Psoas muscle (tissue), 8 donors: ENCODE results near the gene ISCU. TPM values are rescaled to one million over a fixed set of nuclear protein-coding genes. Genes with fewer than 3 reads are reported as not detected.
"Not testable (repeated sequence)": the region's sequence is repeated elsewhere in the genome, so short reads cannot be mapped to it uniquely, and the experiment has no call there.

Experiments
- ATAC-seq, 4 donors: fragments of 200-7000 bp; cut with Tn5 transposase; one replicate each; pipeline ENCODE4 v1.9.1; 2020; ENCODE audit warnings: moderate library complexity in 3 of 4, mild to moderate bottlenecking in 2 of 4
- DNase-seq, 2 donors: peaks; one replicate each; pipeline ENCODE4 v3.0.0-alpha.2; 2020
- H3K27ac ChIP-seq: fragments of 200-600 bp; one replicate; pipeline ENCODE4 v1.8.0; 2022
- H3K27me3 ChIP-seq, 3 donors: fragments of 200-600 bp in 1 of 3; one replicate each; pipeline versions ENCODE4 v1.6.1 to v1.8.0; 2013 to 2022; ENCODE audit warnings: low read length in 2 of 3, mild to moderate bottlenecking in 2 of 3, moderate library complexity in 1 of 3; ENCODE audit not compliant: insufficient read depth in 3 of 3
- H3K36me3 ChIP-seq, 2 donors: fragments of 200-600 bp in 1 of 2; one replicate each; pipeline versions ENCODE4 v1.6.1 to v1.8.0; 2013 to 2022; ENCODE audit warnings: low read depth in 1 of 2, mild to moderate bottlenecking in 1 of 2, moderate library complexity in 1 of 2; ENCODE audit not compliant: insufficient read depth in 1 of 2
- H3K4me1 ChIP-seq: fragments of 200-600 bp; one replicate; pipeline ENCODE4 v1.8.0; 2022
- H3K4me3 ChIP-seq: fragments of 200-600 bp; one replicate; pipeline ENCODE4 v1.8.0; 2022; ENCODE audit warnings: mild to moderate bottlenecking
- H3K9me3 ChIP-seq: fragments of 200-600 bp; one replicate; pipeline ENCODE4 v1.8.0; 2022
- CTCF ChIP-seq: fragments of 200-600 bp; IDR thresholded peaks from one replicate; pipeline ENCODE4 v1.8.0; 2022; ENCODE audit warnings: antibody characterized with exemption
- WGBS, 3 donors: extraction: QIAGEN DNeasy Blood & Tissue Kit; methylation state at CpG; one replicate each; pipeline versions ENCODE4 v1.1.6 to v1.1.7; 2013; 5-methylcytosine and 5-hydroxymethylcytosine counted together
- intact Hi-C, 2 donors: fragments of 100-400 bp; cut with DNase I; formaldehyde crosslinking; loops; one replicate each; pipeline versions ENCODE4 v1.11.0 to v1.14.2; 2022
- polyA plus RNA-seq, 3 donors: library from polyadenylated mRNA; stranded (reverse); fragments of 200-250 nt; gene quantifications; one replicate each; pipeline ENCODE4 v1.2.3, GENCODE V29; 2013
- total RNA-seq, 4 donors: library from RNA; stranded (reverse); fragmentation: NEBNext Ultra II Directional in 2 of 4; extraction: Animal tissue kit (Norgen Biotek cat#: 25700) in 2 of 4; gene quantifications; one replicate each; pipeline versions ENCODE4 v1.2.1 to v1.2.4, GENCODE V29; 2021 to 2023
- donor health status: healthy with polysubstance abuse.
- donor health status: DM: no; HTN: no; CAD: no; lungs with moderate emphysema.
- donor health status: Bipolar disorder and iron deficiency.
- donor health status: healthy.
- donor health status: DM: yes; HTN: yes; CAD: no.
- donor health status: DM: no; HTN: no; CAD: no.
- donor health status: DM: no; HTN: no; CAD: no.
- donor health status: DM: yes; HTN: yes; CAD: no.

Gene ISCU
- total and polyA plus RNA-seq, 7 donors, result 148 to 352 (median 220) TPM

DNA sequence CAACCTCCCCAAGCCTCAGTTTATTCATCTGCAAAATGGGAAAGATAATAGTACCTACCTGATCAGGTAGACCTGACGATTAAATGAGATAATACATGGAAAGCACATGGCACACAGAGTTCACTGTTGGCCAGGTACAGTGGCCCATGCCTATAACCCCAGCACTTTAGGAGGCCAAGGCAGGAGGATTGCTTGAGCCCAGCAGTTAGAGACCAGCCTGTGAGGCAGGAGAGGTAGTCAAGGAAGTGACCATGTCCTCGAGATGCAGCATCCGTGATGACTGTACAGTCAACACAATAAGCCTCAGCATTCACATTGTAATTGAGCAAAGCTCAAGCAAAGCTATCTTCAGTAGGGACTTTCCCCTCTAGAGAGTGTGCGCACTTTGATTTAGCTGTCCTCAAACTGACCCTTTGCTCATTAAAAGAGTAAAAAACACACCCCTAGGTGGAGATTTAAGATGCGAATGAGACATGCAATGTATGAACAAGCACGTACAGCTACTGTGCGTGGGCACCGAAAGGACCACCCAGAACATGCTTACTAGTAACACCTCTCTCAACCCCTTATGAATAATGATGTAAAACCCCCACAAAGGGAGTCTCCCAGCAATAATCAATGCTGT is 9.9 kb downstream of the ISCU start:
- Histone ChIP-seq H3K27ac (no peak overlapping the region), H3K27me3 (no peaks in the 10 kb centered on the region), H3K36me3 (peaks cover 18 to 31% of the 10 kb centered on the region in 2 donors), H3K4me1 (no peaks in the 10 kb centered on the region), H3K9me3 (no peaks in the 10 kb centered on the region), H3K4me3 (no peak overlapping the region)
- intact Hi-C loops, result no loop called here
- no peak for TF ChIP-seq CTCF
- ATAC-seq, result no peak
- WGBS, 3 donors, result 70 to 73% (median 71%) methylated on average over 8 of the region's 8 CpGs
- no peak for DNase-seq

DNA sequence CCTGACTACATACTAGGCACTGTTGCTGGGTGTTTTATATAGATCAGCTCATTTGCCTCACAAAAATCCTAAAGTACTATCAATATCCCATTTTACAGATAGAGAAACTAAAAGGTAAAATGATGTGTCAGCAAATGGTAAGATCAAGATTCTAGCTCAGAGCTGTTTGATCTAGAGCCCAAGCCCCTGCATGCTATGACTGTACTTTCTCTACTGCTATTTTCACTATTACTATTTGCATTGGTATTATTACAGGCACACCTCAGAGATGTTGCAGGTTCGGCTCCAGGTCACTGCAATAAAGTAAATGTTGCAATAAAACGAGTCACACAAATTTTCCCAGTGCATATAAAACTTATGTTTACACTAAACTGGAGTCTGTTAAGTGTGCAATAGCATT is 10.9 kb downstream of the ISCU start:
- WGBS, 3 donors, result 75 to 84% (median 76%) methylated on average over 2 of the region's 2 CpGs
- TF ChIP-seq CTCF, result no peak

DNA sequence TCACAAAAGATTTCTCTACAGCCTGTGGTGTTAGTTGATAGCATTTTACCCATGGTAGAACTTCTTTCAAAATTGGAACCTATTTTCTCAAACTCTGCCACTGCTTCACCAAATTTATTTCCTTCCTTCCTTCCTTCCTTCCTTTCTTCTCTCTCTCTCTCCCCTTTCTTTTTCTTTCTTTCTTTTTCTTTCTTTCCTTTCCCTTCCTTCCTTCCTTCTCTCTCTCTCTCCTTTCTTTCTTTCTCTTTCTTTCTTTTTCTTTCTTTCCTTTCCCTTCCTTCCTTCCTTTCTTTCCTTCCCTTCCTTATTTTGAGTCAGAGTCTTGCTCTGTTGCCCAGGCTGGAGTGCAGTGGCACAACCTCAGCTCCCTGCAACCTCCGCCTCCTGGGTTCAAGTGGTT is 11.9 kb downstream of the ISCU start:
- not testable (repeated sequence) for H3K4me1 ChIP-seq, ATAC-seq, H3K4me3 ChIP-seq, H3K27me3 ChIP-seq, H3K27ac ChIP-seq, DNase-seq, H3K9me3 ChIP-seq
- peaks cover 3 to 11% of the 10 kb centered on the region in 2 donors for H3K36me3 ChIP-seq
- intact Hi-C loops, result loop anchor here in 1 of 2 donors (2.0 kb wide), 1 partner anchor 43 kb away; no protein-coding TSS in a partner anchor
- 93 to 100% (median 97%) methylated on average over 1 of the region's 1 CpG for WGBS, 3 donors

More for the DNA sequence above, 10.9 kb downstream of the ISCU start:
- ATAC-seq (no peak), DNase-seq (no peak)
- H3K4me3 ChIP-seq, result no peak overlapping the region
- H3K36me3 ChIP-seq, result peaks cover 10 to 20% of the 10 kb centered on the region in 2 donors
- intact Hi-C loops, result no loop called here
- H3K4me1 ChIP-seq, result no peaks in the 10 kb centered on the region
- H3K9me3 ChIP-seq, result no peaks in the 10 kb centered on the region
- no peaks in the 10 kb centered on the region for H3K27me3 ChIP-seq
- no peak overlapping the region for H3K27ac ChIP-seq

- DNase-seq (no peak), ATAC-seq (no peak)
- Histone ChIP-seq H3K4me1 (no peaks in the 10 kb centered on the region), H3K4me3 (no peak overlapping the region), H3K36me3 (no peaks in the 10 kb centered on the region), H3K27me3 (no peaks in the 10 kb centered on the region), H3K9me3 (no peaks in the 10 kb centered on the region), H3K27ac (no peak overlapping the region)
- no peak for TF ChIP-seq CTCF
- intact Hi-C loops, result loop anchor here in 1 of 2 donors (2.0 kb wide), 1 partner anchor 41 kb away; no protein-coding TSS in a partner anchor
- WGBS, 3 donors, result 87 to 93% (median 93%) methylated on average over 9 of the region's 9 CpGs
Observed at GRCh38 chr12:108575199-108575912, 13.0 kb downstream of the ISCU start.

- DNase-seq (no peak), ATAC-seq (peak; percentile 35 to 83 (median 67))
Observed at GRCh38 chr12:108576660-108577234, 14.4 kb downstream of the ISCU start.

More at GRCh38 chr12:108576660-108577234, 14.4 kb downstream of the ISCU start:
- no peak for TF ChIP-seq CTCF
- H3K9me3 ChIP-seq, result no peaks in the 10 kb centered on the region
- WGBS, 3 donors, result 44 to 56% (median 55%) methylated on average over 6 of the region's 6 CpGs
- no peaks in the 10 kb centered on the region for H3K36me3 ChIP-seq
- H3K4me3 ChIP-seq, result no peak overlapping the region
- H3K27ac ChIP-seq, result no peak overlapping the region
- intact Hi-C loops, result no loop called here
- H3K27me3 ChIP-seq, result no peaks in the 10 kb centered on the region
- H3K4me1 ChIP-seq, result no peaks in the 10 kb centered on the region
